T-helper 2 cell (primary cell): Measurements from ENCODE around the gene HOXB5.

Source experiments
- DNase-seq, 5 experiments: peaks; one replicate each; pipeline versions ENCODE4 v3.0.0 to v3.0.0-alpha.2; 2012 to 2022
- total RNA-seq, 2 donors: gene quantifications; one replicate each; lab custom pipeline; 2026; lab: John Stamatoyannopoulos, UW

HOXB5 gene
- 0 to 0.07 reads per million in 2 donors for total RNA-seq

DNA sequence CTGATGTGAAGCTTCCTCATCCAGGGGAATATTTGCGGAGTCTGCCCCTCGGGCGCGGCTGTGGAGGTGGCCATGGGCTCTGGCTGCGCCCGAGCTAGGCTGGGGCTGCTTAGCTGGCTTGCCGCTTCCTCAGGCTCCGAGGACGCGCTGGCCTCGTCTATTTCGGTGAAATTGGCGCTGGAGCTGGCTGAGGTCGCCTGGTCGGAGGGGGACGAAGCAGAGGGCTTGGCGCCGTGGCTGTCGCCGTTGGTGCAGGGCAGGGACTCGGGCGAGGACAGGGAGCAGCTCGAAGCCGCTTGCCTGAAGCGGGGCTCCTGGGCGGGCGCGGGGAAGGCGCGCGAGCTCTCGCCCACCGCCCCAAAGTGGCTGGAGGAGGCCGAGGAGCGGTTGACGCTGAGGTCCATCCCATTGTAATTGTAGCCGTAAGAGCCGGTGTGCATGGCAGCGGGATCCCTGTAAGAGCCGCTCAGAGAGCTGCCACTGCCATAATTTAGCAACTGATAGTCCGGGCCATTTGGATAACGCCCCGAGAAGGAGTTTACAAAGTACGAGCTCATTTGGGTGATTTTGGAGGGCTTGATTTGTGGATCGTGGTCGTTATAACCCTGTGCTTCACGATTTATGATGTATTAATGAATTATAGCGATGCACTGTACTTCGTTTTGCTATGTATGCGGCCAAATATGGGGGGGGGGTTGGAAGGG, at the start of gene HOXB5:
TSS of gene HOXB5 (minus strand) at position 654 of the 704 bp plus-strand sequence. CDS start at position 557, 97 bp downstream.
- DNase-seq, result peak in 1 of 5 experiments; percentile 44

DNA sequence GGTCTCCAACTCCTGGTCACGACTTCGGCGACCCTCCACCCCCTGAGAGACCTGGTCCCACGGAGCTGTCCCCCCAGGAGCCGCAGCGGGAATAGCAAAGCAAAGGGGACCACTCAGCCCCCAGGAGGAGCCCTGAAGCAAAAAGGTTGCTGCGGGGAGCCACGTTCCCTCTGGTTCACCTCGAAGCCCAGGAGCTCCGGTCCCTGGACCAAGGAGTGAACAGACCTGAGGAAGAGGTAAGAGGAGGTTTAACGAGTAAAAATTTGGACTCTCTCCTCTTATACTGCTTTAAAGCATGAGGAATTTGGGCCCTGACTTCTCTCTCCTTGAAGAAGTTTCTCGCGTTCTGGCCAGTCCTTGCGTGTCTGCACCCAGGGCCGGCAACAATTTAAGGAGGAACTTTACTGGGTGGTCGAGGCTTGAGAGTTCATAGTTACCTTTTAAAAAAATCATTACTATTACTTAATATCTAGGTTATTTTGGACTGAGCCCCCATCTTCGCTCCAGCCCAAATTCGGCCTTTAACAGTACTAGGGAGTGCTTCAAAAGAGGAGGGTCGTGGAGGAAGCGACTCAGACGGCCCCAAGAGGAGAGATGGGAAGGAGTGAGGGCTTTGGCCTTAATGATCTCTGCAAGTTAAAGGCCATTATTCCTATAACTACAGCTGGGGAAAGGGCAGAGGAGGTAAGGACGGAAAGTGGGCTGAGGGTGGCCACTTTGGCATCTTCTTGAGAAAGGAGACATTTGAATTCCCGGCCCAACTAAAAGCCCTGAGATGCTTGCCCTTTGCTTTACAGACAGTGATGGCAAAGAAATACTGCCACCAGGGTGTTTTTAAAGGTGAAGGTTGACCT, 49.5 kb upstream of the HOXB5 start:
- no peak for DNase-seq

DNA sequence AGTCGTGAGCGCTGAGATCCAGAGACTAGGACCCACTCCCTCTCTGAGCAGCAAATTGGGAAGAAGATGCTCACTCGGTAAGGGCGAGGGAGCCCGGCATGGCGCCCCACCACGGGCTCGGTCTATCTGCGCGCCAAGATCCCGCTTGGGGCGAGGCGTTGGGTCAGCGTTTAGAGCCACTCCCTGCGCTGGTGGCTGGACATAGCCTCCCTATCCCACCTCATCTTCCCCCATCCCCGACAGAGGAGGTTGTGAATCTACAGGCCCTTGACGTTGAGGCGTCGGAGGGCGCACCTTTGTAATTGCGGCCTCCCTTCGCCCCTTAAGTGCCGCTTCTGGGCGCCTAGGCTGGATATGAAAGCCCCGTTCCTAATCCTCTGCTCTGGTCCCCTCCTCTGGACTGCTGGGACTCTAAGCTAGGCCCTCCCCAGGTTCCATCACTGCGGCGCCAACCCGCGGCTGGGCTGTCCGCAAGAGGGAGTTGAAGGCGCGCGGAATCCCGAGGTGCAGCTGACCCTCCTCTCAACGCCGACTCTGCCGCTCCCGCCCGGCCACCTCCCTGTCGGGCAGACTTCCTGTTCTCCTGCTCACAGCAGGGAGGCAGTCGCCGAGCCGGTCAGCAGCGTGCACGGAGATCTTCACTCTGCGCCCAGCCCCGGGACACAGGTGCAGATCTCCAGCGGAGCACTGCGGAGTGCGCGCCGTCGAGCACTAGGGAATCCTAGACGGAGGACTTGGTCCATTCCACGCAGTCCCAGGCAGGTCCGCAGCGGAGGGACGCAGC, 48.7 kb upstream of the HOXB5 start:
- no peak for DNase-seq

DNA sequence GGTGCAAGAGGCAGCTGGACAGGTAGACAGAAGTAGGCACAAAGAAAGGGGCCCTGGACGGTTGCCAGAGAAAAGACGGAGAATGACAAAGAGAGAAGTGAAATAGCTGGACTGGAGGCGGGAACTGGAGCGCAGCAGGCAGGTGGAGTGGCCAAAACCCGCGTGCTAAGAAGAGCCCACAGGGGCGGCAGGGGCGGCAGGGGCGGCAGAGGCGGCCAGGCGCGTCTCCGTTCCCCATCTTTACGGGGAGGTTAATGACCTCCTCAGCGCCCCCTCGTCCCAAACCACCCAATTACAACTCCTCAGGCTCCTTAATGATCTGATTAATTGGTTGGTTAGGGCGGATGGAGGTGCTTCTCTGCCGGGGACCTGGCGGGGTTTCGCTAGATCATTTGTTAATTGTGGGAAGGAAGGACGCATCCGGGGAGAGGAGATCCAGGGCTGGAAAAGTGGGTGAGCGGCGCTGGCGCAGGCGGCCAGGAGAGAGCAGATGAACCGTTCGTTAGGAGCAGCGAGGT, 48.0 kb upstream of the HOXB5 start:
- DNase-seq, result no peak

GRCh38 chr17:48640858-48641180, 47.2 kb upstream of the HOXB5 start:
- no peak for DNase-seq

DNA sequence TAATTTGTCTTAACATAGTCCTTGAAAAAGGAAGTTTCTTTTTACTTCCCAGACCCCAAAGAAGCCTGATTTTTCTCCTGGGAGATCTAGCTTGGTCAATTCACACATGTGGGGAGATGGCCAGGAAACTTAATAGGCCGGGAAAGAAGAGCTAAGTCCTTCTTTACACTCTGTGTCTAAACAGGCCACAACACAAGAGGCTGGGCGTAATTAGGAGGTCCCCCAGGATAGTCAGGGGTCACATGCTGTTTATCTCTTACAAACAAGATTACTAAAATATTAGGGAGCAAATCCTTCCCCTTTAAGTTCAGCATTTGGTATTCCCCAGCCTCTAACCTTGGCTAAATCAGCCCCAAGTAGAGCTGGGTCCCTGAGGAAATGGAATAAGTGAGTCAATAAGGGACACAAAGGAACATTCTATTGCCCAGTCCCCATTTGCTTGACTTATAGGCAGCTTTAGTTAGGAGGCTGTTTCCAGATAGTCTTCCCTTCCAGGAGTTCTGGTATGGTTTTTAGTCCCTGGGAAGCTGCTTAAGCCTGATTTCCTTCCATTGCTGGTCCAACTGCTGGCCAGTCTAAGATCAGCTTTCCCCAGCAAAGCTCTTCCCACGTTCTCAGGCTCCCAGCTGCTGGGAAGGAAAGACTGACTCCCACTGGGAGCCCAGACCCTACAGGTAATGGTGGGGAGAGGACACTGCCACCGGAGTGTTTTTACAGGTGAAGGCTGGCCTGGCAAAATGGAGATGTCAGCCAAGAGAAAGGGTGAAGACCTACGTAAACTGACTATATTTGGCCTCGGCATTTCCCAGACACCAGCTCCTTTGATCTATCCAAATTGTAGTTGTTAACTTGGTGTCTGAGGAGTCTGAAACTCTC, 46.6 kb upstream of the HOXB5 start:
- DNase-seq, result no peak

DNA sequence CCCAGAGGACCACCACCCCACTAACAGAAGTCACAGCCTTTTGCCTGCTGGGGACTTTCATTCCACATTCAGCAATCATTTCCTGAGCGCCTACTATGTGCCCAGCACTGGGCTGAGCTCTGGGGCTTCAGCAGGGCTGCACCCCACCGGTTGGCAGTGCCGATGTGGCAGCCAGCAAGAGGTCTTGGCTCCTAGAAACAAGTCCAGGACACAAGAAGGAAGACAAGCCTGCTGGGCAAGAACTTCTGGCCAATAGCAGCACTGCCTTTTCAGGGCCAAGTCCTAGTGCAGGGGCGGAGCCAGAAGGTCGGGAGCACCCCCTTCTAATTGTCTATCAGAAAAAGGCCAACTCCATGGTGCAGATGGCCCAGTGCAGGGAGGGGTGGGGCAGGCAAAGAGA, 45.6 kb upstream of the HOXB5 start:
- DNase-seq, result no peak

GRCh38 chr17:48637323-48638260, 44.0 kb upstream of the HOXB5 start:
- no peak for DNase-seq

- DNase-seq, result peak in 4 of 5 experiments; percentile 29 to 66 (median 58)
These were observed 42.8 kb upstream of the HOXB5 start for GRCh38 chr17:48636177-48637018.

- no peak for DNase-seq
These were observed 41.1 kb upstream of the HOXB5 start for GRCh38 chr17:48634493-48635208.

DNA sequence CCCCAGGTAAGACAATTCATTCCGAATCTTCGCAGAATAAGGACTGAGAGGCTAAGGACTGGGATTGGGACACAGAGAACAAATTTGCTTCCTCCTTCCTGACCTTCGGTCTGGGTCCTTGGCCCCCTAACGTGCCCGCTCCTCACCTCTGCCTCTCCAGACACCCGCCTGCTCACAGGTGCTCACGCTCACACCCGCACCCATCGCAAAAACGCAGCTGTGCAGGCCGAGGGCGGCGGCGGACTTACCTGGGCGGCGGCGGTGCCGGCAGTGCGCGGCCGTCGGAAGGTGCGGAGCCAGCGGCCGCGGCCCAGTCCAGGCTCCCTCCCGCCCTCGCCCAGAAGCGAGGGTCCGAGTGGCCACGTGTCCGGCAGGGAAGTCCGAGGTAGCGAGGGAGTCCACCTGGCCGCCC, 39.7 kb upstream of the HOXB5 start:
- DNase-seq, result no peak

GRCh38 chr17:48632579-48633265, 39.1 kb upstream of the HOXB5 start:
- no peak for DNase-seq

DNA sequence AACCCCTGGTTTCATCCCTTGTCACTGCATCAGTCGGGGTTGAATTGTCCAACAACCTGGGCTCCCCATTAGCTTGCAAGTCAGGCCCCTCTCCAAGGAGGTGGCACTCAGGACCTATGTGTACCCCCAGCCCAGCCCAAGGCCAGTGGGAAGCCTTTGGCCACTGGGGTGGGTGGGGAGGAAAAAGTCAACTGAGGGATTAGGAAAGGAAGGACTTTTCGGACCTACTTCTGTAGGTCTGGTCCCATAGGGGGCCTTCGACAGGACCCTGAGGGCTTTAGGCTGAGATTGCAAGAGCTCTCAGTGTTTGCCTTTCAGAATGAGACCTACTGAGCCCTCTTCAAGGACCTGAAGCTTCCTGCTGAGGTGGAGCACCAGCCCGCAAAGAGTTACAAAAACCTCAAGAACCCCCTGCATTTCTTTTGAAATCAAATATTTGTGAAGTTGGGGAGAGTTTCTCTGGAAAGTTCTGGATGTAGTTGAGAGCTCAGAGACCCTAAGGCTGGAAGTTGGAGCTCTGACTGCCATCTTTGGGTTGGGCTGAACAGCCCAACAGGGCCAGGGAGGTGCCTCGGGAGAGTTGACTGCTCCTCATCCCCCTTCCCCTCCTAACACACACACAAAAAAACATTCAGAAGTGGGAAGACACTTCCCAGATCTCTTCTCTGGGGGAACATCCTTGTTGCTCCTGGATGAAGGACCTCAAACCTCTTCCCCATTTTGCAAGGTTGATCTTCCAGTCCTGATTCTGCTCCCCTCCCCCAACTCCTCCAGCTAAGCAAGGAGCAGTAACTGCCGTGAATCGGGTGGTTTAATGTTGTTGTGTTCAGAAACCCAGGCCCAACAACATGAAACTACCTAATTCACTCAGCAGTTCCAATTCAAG, 38.4 kb upstream of the HOXB5 start:
- peak in 1 of 5 experiments; percentile 52 for DNase-seq

- no peak for DNase-seq
These were observed 37.5 kb upstream of the HOXB5 start for GRCh38 chr17:48630925-48631692.

- no peak for DNase-seq
These were observed 36.7 kb upstream of the HOXB5 start for GRCh38 chr17:48630009-48630924.

DNA sequence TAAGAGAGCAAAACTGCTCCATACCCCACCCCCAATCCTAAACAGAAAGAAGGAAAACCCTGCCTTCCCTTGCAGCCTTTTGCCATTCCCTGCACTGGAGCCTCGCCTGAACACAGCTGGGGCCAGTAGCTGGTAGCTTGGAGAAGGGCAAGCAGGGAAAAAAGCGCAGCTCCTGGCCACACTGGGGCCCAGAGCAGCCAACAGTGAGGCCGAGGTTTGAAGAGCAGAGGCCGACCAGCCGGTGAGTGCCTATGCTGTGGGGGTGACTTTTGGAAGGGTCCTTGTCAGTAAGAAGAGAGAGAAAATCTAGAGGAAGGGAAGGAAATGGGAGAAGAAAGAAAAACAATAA, 35.8 kb upstream of the HOXB5 start:
- no peak for DNase-seq
